ENCODE measurements around the gene CCDC138. TPM values are rescaled to one million over a fixed set of nuclear protein-coding genes. Genes with fewer than 3 reads are reported as not detected.

CCDC138 gene
- total and polyA plus RNA-seq, 5 donors: 0.86 to 2.7 (median 2.4) TPM

GRCh38 chr2:108896741-108897140 is 110.2 kb downstream of the CCDC138 start:
- intact Hi-C loops (cut with DNase I): no loop called here
- Histone ChIP-seq H3K27ac (ENCODE audit: low read length) (no peak overlapping the region), H3K9me3 (ENCODE audit: control insufficient read depth, low read length) (no peaks in the 10 kb centered on the region), H3K4me3 (ENCODE audit: low read length) (no peak overlapping the region), H3K4me1 (ENCODE audit: control insufficient read depth, insufficient read depth, low read length) (no peaks in the 10 kb centered on the region), H3K27me3 (ENCODE audit: control insufficient read depth, insufficient read depth) (no peaks in the 10 kb centered on the region)
- DNase-seq: no peak
- ATAC-seq: no peak
- whole genome bisulfite sequencing: 91% methylated on average over 13 of the region's 13 CpGs

GRCh38 chr2:108898315-108899082 is 111.9 kb downstream of the CCDC138 start:
- 90% methylated on average over 1 of the region's 1 CpG for WGBS
- no peak overlapping the region for H3K27ac ChIP-seq (ENCODE audit: low read length)
- intact Hi-C loops (cut with DNase I): no loop called here
- DNase-seq: no peak
- H3K4me3 ChIP-seq (ENCODE audit: low read length): no peak overlapping the region
- no peak for ATAC-seq
- no peaks in the 10 kb centered on the region for H3K9me3 ChIP-seq (ENCODE audit: control insufficient read depth, low read length)
- no peaks in the 10 kb centered on the region for H3K4me1 ChIP-seq (ENCODE audit: control insufficient read depth, insufficient read depth, low read length)
- H3K27me3 ChIP-seq (ENCODE audit: control insufficient read depth, insufficient read depth): no peaks in the 10 kb centered on the region

GRCh38 chr2:108904680-108905079 is 118.1 kb downstream of the CCDC138 start:
- no peaks in the 10 kb centered on the region for H3K27me3 ChIP-seq (ENCODE audit: control insufficient read depth, insufficient read depth)
- DNase-seq (no peak), ATAC-seq (no peak)
- no peak overlapping the region for H3K27ac ChIP-seq (ENCODE audit: low read length)
- H3K4me3 ChIP-seq (ENCODE audit: low read length): no peak overlapping the region
- 72% methylated on average over 3 of the region's 3 CpGs for WGBS
- no peaks in the 10 kb centered on the region for H3K9me3 ChIP-seq (ENCODE audit: control insufficient read depth, low read length)
- intact Hi-C loops (cut with DNase I): no loop called here
- H3K4me1 ChIP-seq (ENCODE audit: control insufficient read depth, insufficient read depth, low read length): no peaks in the 10 kb centered on the region

- DNase-seq (peak in 1 of 3 donors; percentile 41), ATAC-seq (peak; percentile 29 to 60)
- no peak overlapping the region for H3K4me3 ChIP-seq (ENCODE audit: low read length)
- no peaks in the 10 kb centered on the region for H3K27me3 ChIP-seq (ENCODE audit: control insufficient read depth, insufficient read depth)
- H3K27ac ChIP-seq (ENCODE audit: low read length): no peak overlapping the region
- 45% methylated on average over 3 of the region's 3 CpGs for WGBS
- no peaks in the 10 kb centered on the region for H3K4me1 ChIP-seq (ENCODE audit: control insufficient read depth, insufficient read depth, low read length)
- no peaks in the 10 kb centered on the region for H3K9me3 ChIP-seq (ENCODE audit: control insufficient read depth, low read length)
- intact Hi-C loops (cut with DNase I): no loop called here
Observed at GRCh38 chr2:108905176-108905575, 118.6 kb downstream of the CCDC138 start.

GRCh38 chr2:108905906-108906305 is 119.3 kb downstream of the CCDC138 start:
- H3K4me3 ChIP-seq (ENCODE audit: low read length): no peak overlapping the region
- intact Hi-C loops (cut with DNase I): no loop called here
- H3K27me3 ChIP-seq (ENCODE audit: control insufficient read depth, insufficient read depth): no peaks in the 10 kb centered on the region
- DNase-seq: no peak
- no peak for ATAC-seq
- no peak overlapping the region for H3K27ac ChIP-seq (ENCODE audit: low read length)
- no peaks in the 10 kb centered on the region for H3K9me3 ChIP-seq (ENCODE audit: control insufficient read depth, low read length)
- WGBS: 85% methylated on average over 13 of the region's 13 CpGs
- no peaks in the 10 kb centered on the region for H3K4me1 ChIP-seq (ENCODE audit: control insufficient read depth, insufficient read depth, low read length)

GRCh38 chr2:108906403-108907077 is 120.0 kb downstream of the CCDC138 start:
- H3K9me3 ChIP-seq (ENCODE audit: control insufficient read depth, low read length): no peaks in the 10 kb centered on the region
- H3K27ac ChIP-seq (ENCODE audit: low read length): no peak overlapping the region
- no peak overlapping the region for H3K4me3 ChIP-seq (ENCODE audit: low read length)
- no peaks in the 10 kb centered on the region for H3K27me3 ChIP-seq (ENCODE audit: control insufficient read depth, insufficient read depth)
- ATAC-seq (no peak), DNase-seq (peak in 1 of 3 donors; percentile 44)
- WGBS: 82% methylated on average over 15 of the region's 15 CpGs
- H3K4me1 ChIP-seq (ENCODE audit: control insufficient read depth, insufficient read depth, low read length): no peaks in the 10 kb centered on the region
- intact Hi-C loops (cut with DNase I): no loop called here

GRCh38 chr2:108907822-108908712 is 121.5 kb downstream of the CCDC138 start:
- intact Hi-C loops (cut with DNase I): no loop called here
- no peak for ATAC-seq
- DNase-seq: peak in 1 of 3 donors; percentile 39
- WGBS: 72% methylated on average over 24 of the region's 24 CpGs
- Histone ChIP-seq H3K4me3 (ENCODE audit: low read length) (no peak overlapping the region), H3K27ac (ENCODE audit: low read length) (no peak overlapping the region), H3K9me3 (ENCODE audit: control insufficient read depth, low read length) (no peaks in the 10 kb centered on the region), H3K27me3 (ENCODE audit: control insufficient read depth, insufficient read depth) (no peaks in the 10 kb centered on the region), H3K4me1 (ENCODE audit: control insufficient read depth, insufficient read depth, low read length) (no peaks in the 10 kb centered on the region)

- Histone ChIP-seq H3K4me1 (ENCODE audit: control insufficient read depth, insufficient read depth, low read length) (no peaks in the 10 kb centered on the region), H3K27me3 (ENCODE audit: control insufficient read depth, insufficient read depth) (no peaks in the 10 kb centered on the region), H3K4me3 (ENCODE audit: low read length) (no peak overlapping the region), H3K9me3 (ENCODE audit: control insufficient read depth, low read length) (no peaks in the 10 kb centered on the region), H3K27ac (ENCODE audit: low read length) (no peak overlapping the region)
- ATAC-seq: no peak
- WGBS: 88% methylated on average over 1 of the region's 1 CpG
- DNase-seq: no peak
- intact Hi-C loops (cut with DNase I): no loop called here
Observed at GRCh38 chr2:108908713-108909070, 122.1 kb downstream of the CCDC138 start.

GRCh38 chr2:108909275-108909823 is 122.8 kb downstream of the CCDC138 start:
- DNase-seq (no peak), ATAC-seq (no peak)
- Histone ChIP-seq H3K4me1 (ENCODE audit: control insufficient read depth, insufficient read depth, low read length) (no peaks in the 10 kb centered on the region), H3K4me3 (ENCODE audit: low read length) (no peak overlapping the region), H3K27ac (ENCODE audit: low read length) (no peak overlapping the region), H3K9me3 (ENCODE audit: control insufficient read depth, low read length) (no peaks in the 10 kb centered on the region), H3K27me3 (ENCODE audit: control insufficient read depth, insufficient read depth) (no peaks in the 10 kb centered on the region)
- intact Hi-C loops (cut with DNase I): no loop called here
- WGBS: 88% methylated on average over 9 of the region's 9 CpGs

GRCh38 chr2:108910011-108910431 is 123.5 kb downstream of the CCDC138 start:
- no peaks in the 10 kb centered on the region for H3K4me1 ChIP-seq (ENCODE audit: control insufficient read depth, insufficient read depth, low read length)
- no peak overlapping the region for H3K4me3 ChIP-seq (ENCODE audit: low read length)
- DNase-seq (no peak), ATAC-seq (no peak)
- H3K27me3 ChIP-seq (ENCODE audit: control insufficient read depth, insufficient read depth): no peaks in the 10 kb centered on the region
- no peaks in the 10 kb centered on the region for H3K9me3 ChIP-seq (ENCODE audit: control insufficient read depth, low read length)
- intact Hi-C loops (cut with DNase I): no loop called here
- no peak overlapping the region for H3K27ac ChIP-seq (ENCODE audit: low read length)
- WGBS: 77% methylated on average over 12 of the region's 12 CpGs

All from right cardiac atrium (tissue), 5 donors.